NCI-H1092 (cell line): ENCODE measurements around the gene ZDHHC18.

Experiments used
- DNase-seq: peaks from one replicate; lab custom pipeline; 2025; lab: John Stamatoyannopoulos, UW

ZDHHC18 gene, protein sequence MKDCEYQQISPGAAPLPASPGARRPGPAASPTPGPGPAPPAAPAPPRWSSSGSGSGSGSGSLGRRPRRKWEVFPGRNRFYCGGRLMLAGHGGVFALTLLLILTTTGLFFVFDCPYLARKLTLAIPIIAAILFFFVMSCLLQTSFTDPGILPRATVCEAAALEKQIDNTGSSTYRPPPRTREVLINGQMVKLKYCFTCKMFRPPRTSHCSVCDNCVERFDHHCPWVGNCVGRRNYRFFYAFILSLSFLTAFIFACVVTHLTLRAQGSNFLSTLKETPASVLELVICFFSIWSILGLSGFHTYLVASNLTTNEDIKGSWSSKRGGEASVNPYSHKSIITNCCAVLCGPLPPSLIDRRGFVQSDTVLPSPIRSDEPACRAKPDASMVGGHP

DNA sequence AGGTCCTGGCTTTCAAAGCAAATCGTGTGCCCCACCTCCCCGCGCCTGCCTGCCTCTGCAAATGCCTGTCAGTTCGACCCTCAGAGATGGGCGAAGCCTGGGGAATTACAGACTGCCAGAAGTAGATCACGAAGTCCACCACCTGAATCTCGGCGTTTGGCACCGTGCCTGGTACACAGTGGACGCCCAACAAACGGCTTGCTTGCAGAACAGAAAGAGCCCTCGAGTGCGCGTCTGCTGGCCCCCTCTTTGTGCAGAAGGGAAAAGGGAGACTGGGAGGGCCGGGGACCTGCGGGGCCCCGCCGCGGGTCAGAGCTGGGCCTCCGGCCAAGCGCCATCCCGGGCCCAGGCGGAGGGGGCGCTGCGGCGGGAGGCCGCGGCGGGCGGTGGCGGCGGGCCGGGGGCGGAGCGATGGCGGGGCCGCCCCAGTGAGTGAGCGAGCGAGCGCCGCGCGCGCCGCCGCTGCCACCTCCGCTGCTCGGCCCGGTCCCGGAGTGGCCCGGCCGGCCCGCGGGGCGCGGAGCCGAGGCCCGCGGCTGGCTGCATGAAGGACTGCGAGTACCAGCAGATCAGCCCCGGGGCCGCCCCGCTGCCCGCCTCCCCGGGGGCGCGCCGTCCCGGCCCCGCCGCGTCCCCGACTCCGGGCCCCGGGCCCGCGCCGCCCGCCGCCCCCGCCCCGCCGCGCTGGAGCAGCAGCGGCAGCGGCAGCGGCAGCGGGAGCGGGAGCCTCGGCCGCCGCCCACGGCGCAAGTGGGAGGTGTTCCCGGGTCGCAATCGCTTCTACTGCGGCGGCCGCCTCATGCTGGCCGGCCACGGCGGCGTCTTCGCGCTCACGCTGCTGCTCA, at the start of gene ZDHHC18:
Gene ZDHHC18, plus strand, starts transcription at position 428 of the 845 bp plus-strand sequence. Its CDS starts 117 bp downstream, at position 545.
- DNase-seq = peak; percentile 64

GRCh38 chr1:26779098-26779668, 47.3 kb upstream of the ZDHHC18 start:
- no peak for DNase-seq

DNA sequence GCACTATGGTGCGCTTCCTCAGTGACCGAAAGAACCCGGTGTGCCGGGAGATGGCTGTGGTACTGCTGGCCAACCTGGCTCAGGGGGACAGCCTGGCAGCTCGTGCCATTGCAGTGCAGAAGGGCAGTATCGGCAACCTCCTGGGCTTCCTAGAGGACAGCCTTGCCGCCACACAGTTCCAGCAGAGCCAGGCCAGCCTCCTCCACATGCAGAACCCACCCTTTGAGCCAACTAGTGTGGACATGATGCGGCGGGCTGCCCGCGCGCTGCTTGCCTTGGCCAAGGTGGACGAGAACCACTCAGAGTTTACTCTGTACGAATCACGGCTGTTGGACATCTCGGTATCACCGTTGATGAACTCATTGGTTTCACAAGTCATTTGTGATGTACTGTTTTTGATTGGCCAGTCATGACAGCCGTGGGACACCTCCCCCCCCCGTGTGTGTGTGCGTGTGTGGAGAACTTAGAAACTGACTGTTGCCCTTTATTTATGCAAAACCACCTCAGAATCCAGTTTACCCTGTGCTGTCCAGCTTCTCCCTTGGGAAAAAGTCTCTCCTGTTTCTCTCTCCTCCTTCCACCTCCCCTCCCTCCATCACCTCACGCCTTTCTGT, 46.0 kb upstream of the ZDHHC18 start:
- DNase-seq = no peak

- no peak for DNase-seq
These were observed 45.2 kb upstream of the ZDHHC18 start for GRCh38 chr1:26781206-26781825.

DNA sequence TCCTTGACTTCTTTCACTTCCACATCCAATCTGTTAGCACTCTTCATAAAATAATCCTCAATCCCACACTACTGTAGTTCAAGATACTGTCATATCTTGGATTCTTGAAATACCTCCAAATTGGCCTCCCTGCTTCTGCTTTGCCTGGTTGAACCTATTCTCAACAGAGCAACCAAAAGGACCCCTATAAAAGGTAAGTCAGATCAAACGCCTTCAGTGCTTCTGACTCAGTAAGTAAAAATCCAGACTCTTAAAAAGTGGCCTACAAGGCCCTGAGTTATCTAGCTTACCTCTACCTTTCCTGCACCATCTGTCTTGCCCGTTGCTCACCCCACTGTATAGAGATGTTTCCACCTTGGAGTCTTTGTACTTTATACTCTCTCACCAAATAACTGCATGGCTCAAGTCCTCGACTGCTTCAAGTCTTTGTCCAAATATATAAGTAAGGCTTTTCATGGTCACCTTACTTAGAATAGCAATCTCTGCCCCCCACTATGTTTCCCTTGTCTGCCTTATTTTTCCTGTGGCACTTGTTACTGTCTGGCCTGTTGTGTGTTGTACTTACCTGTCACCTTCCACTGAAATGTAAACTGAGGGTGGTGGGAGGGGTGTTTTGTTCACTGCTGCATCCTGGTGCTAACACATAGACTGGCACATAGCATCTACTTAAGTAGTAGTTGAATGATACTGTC, 43.8 kb upstream of the ZDHHC18 start:
- no peak for DNase-seq

DNA sequence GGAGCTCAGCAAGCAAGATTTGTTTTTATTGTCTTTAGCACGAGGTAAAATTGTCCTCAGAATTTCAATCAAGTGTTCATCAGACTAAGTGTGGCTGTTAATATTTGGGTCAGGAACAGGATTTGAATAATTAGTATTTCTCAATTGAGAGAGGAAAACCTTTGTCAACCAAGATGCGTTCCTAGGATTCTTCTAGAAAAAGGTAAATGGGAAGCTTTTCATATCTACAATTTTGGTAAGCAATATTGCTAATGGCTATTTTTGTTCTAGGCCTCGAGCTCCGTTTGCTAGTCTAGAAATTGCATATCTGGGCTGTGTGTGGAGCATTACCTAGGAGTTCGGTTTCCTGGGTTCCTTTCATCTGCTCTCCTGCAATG, 42.9 kb upstream of the ZDHHC18 start:
- DNase-seq = no peak

DNA sequence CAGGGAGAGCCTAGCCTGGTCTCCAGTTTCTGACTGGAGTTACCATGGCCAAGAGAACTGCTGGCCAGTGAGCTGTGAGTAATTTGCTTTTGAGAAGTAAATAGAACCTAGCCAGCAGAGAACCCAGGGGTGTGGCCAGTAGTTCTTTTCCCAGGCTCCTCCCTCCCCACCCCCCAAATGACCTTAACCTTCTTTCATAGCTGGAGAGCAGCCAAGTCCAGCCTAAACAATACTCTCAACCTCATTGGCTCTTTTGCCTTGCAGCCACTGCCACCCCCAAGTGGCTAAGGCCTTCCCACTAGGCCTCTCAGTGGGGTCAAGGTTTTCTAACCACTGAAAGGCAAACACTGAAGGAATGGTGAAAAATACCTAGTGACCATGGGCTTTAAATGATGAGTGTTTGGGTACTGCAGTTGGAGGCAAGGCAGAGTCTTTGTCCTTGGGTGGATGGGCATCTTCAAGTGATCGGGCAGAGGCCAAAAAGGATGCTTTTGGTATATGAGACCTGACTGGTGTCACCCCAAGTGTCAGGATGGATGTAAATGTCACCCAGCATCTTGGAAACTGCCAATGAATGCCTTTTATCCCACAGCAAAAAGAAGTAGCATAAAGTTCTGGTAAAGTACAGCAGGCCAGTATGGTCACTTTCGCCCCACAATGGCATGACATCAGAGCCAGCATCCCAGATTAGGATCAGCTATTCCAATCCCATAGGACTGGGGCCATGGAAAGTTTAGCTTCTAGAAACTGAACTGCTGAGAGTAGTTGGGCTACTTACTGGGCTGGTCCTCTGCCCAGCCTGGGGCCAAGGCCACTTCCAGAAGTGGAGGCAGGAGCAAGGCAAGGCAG, 42.2 kb upstream of the ZDHHC18 start:
- DNase-seq = no peak

GRCh38 chr1:26784886-26785285, 41.6 kb upstream of the ZDHHC18 start:
- DNase-seq = no peak

- no peak for DNase-seq
These were observed 40.7 kb upstream of the ZDHHC18 start for GRCh38 chr1:26785611-26786436.

GRCh38 chr1:26786437-26787380, 39.8 kb upstream of the ZDHHC18 start:
- peak; percentile 37 for DNase-seq

DNA sequence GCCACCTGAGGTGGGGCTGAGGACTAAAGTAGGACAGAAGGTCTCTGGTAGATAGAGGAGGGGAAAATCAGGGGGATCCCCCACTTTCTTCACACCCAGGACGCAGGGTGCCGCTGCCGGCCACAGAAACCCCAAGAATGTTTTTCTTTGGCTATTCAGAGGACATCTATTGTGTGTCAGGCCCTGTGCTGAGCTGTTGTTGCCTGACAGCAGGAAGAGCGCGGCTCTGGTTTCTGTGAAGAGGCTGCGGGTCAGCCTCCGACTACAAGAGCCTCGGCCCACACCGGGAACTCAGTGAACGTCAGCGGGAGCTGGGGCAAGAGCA, 39.1 kb upstream of the ZDHHC18 start:
- peak; percentile 52 for DNase-seq

DNA sequence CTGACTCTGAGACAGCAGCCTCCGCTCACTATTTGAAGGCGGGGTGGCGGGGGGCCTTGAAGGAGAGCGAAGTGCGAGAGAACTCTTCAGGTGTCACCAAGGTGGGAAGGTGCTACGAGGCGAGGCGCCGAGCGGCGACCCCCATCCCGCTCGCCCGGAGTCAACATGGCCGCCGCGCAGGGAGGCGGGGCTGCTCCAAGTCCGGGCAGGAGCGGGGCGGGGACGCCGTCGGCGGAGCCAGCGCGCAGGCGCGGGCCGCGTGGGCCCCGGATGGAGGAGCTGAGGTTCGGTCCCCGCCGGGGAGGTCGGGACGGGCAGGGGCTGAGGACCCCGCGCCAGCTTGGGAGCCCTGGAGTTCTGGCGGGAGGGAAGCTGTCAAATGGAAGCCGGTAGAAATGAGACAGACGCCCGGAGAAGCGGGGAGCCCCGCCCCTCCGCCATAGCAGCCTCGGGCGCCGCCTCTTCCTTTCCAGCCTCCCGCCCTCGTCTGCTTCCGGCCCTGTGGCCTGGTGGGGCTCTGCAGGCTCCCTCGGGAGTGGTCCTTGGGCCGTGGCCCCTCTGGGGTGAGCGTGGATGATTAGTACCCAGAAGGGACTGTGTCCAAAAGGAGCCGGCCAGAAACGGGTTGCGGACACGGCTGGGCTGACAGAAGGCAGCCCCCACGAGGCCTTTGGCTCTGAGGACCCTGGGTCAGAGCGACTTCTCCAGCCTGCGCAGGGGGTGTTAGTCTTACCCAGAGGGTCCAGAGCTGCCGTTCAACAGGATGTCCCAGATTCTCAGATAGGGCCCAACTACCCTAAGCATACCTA, 38.6 kb upstream of the ZDHHC18 start, which contains the start of gene PIGV:
Gene PIGV, plus strand, starts transcription at position 245 of the 809 bp plus-strand sequence. CDS start 2,866 bp downstream, outside the sequence.
- peak; percentile 93 for DNase-seq

- no peak for DNase-seq
These were observed 38.0 kb upstream of the ZDHHC18 start for GRCh38 chr1:26788515-26788785.

- peak; percentile 81 for DNase-seq
These were observed 37.5 kb upstream of the ZDHHC18 start for GRCh38 chr1:26788836-26789611.

- DNase-seq = no peak
These were observed 36.9 kb upstream of the ZDHHC18 start for GRCh38 chr1:26789612-26789865.

- DNase-seq = no peak
These were observed 36.6 kb upstream of the ZDHHC18 start for GRCh38 chr1:26789931-26790330.

DNA sequence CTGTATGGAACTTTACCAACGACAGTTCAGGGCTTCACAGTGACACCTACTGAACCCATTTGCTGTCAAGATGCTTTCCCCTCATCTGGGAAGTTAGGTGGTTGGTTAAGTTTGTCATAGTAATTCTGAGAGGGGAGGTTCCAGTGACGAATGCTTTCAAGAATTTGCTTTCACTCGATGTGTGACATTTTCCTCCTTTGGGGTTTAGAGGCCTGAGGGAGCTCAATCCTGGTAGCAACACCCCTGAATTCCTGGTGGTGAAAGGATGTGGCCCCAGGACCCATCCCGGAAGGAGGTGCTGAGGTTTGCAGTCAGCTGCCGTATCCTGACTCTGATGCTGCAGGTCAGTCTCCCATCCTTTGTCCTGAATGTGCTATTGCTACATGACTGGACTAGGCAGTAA, 35.9 kb upstream of the ZDHHC18 start:
- DNase-seq = no peak
